SK-N-SH treated with all-trans-retinoic acid at 6 μM for 48 hours (cell line): ENCODE results near the gene GXYLT2.

Experiments
- ATAC-seq: fragments of 200-7000 bp; cut with Tn5 transposase; 3 replicates; pipeline ENCODE4 v1.9.1; 2020; ENCODE audit warnings: mild to moderate bottlenecking, moderate library complexity
- ARNTL ChIP-seq: fragments of 450-650 bp; formaldehyde crosslinking; IDR thresholded peaks from 2 replicates; pipeline ENCODE4 v1.5.0; 2020; ENCODE audit warnings: low read depth, mild to moderate bottlenecking, moderate library complexity, borderline replicate concordance
- CSDC2 ChIP-seq: fragments of 250-450 bp; sonication (Bioruptor Pico); IDR thresholded peaks from 2 replicates; pipeline ENCODE4 v1.5.0; 2020; ENCODE audit warnings: mild to moderate bottlenecking, moderate library complexity
- ESRRG ChIP-seq: fragments of 250-450 bp; sonication (Bioruptor Pico); IDR thresholded peaks from 2 replicates; pipeline ENCODE4 v1.6.1; 2021; ENCODE audit warnings: mild to moderate bottlenecking
- GLIS3 ChIP-seq: fragments of 250-450 bp; sonication (Bioruptor Pico); IDR thresholded peaks from 2 replicates; pipeline ENCODE4 v1.5.0; 2020; ENCODE audit warnings: mild to moderate bottlenecking, moderate library complexity
- ISL1 ChIP-seq: fragments of 250-450 bp; sonication (Bioruptor Pico); IDR thresholded peaks from 2 replicates; pipeline ENCODE4 v2.1.2; 2022; ENCODE audit warnings: mild to moderate bottlenecking, moderate library complexity
- OSR1 ChIP-seq: fragments of 250-450 bp; sonication (Bioruptor Pico); IDR thresholded peaks from 2 replicates; pipeline ENCODE4 v1.8.0; 2022; ENCODE audit warnings: moderate library complexity, mild to moderate bottlenecking, inconsistent platforms
- PPARA ChIP-seq: fragments of 250-450 bp; sonication (Bioruptor Pico); IDR thresholded peaks from 2 replicates; pipeline ENCODE4 v1.5.0; 2020; ENCODE audit warnings: mild to moderate bottlenecking, borderline replicate concordance
- RARB ChIP-seq: fragments of 250-450 bp; sonication (Bioruptor Pico); IDR thresholded peaks from 2 replicates; pipeline ENCODE4 v1.8.0; 2021; ENCODE audit warnings: mild to moderate bottlenecking, moderate library complexity
- SNAI2 ChIP-seq: fragments of 250-450 bp; sonication (Bioruptor Pico); IDR thresholded peaks from 2 replicates; pipeline ENCODE4 v1.5.0; 2020; ENCODE audit warnings: mild to moderate bottlenecking, moderate library complexity
- TCF4 ChIP-seq: fragments of 250-450 bp; sonication (Bioruptor Pico); IDR thresholded peaks from 2 replicates; pipeline ENCODE4 v1.8.0; 2021; ENCODE audit warnings: mild to moderate bottlenecking, moderate library complexity, borderline replicate concordance
- TOX ChIP-seq: fragments of 250-450 bp; sonication (Bioruptor Pico); IDR thresholded peaks from 2 replicates; pipeline ENCODE4 v1.8.0; 2021; ENCODE audit warnings: mild to moderate bottlenecking, moderate library complexity, borderline replicate concordance
- ZFP3 ChIP-seq: fragments of 250-450 bp; sonication (Bioruptor Pico); IDR thresholded peaks from 2 replicates; pipeline ENCODE4 v1.5.0; 2020; ENCODE audit warnings: mild to moderate bottlenecking, moderate library complexity
- ZFP30 ChIP-seq: fragments of 450-650 bp; formaldehyde crosslinking; IDR thresholded peaks from 2 replicates; pipeline ENCODE4 v1.5.0; 2022; ENCODE audit warnings: mild to moderate bottlenecking, moderate library complexity
- ZNF565 ChIP-seq: fragments of 450-650 bp; formaldehyde crosslinking; conservative IDR thresholded peaks from 2 replicates; pipeline ENCODE4 v1.5.0; 2020; ENCODE audit warnings: low read depth, mild to moderate bottlenecking, moderate library complexity
- ZNF70 ChIP-seq: fragments of 450-650 bp; formaldehyde crosslinking; IDR thresholded peaks from 2 replicates; pipeline ENCODE4 v1.5.0; 2020; ENCODE audit warnings: mild to moderate bottlenecking, moderate library complexity
- ZNF8 ChIP-seq: fragments of 450-650 bp; formaldehyde crosslinking; IDR thresholded peaks from 2 replicates; pipeline ENCODE4 v1.5.0; 2020; ENCODE audit warnings: mild to moderate bottlenecking, moderate library complexity
- TF ChIP-seq, protein P1 (sequence below): fragments of 250-450 bp; sonication (Bioruptor Pico); IDR thresholded peaks from 2 replicates; pipeline ENCODE4 v1.5.1; 2021; ENCODE audit warnings: mild to moderate bottlenecking, moderate library complexity
- TF ChIP-seq, protein P2 (sequence below): fragments of 250-450 bp; sonication (Bioruptor Pico); IDR thresholded peaks from 2 replicates; pipeline ENCODE4 v1.5.1; 2020; ENCODE audit warnings: low read depth, mild to moderate bottlenecking, moderate library complexity
- TF ChIP-seq, protein P3 (sequence below): fragments of 250-450 bp; sonication (Bioruptor Pico); IDR thresholded peaks from 2 replicates; pipeline ENCODE4 v1.8.0; 2021; ENCODE audit warnings: low read depth, mild to moderate bottlenecking, moderate library complexity, borderline replicate concordance
- TF ChIP-seq, protein P4 (sequence below): fragments of 250-450 bp; sonication (Bioruptor Pico); IDR thresholded peaks from 2 replicates; pipeline ENCODE4 v1.8.0; 2020; ENCODE audit warnings: mild to moderate bottlenecking, moderate library complexity, borderline replicate concordance
- TF ChIP-seq, protein P5 (sequence below): fragments of 250-450 bp; sonication (Bioruptor Pico); IDR thresholded peaks from 2 replicates; pipeline ENCODE4 v1.5.0; 2020; ENCODE audit warnings: mild to moderate bottlenecking, moderate library complexity

The GXYLT2 gene

GRCh38 chr3:72901840-72902239, 14.0 kb downstream of the GXYLT2 start:
- ATAC-seq, result no peak
- TF ChIP-seq ARNTL (CRISPR knock-in tag) (no peak), TOX (no peak), CSDC2 (no peak), ZNF8 (CRISPR knock-in tag) (peak; percentile 86)
- TF ChIP-seq, protein P1, sequence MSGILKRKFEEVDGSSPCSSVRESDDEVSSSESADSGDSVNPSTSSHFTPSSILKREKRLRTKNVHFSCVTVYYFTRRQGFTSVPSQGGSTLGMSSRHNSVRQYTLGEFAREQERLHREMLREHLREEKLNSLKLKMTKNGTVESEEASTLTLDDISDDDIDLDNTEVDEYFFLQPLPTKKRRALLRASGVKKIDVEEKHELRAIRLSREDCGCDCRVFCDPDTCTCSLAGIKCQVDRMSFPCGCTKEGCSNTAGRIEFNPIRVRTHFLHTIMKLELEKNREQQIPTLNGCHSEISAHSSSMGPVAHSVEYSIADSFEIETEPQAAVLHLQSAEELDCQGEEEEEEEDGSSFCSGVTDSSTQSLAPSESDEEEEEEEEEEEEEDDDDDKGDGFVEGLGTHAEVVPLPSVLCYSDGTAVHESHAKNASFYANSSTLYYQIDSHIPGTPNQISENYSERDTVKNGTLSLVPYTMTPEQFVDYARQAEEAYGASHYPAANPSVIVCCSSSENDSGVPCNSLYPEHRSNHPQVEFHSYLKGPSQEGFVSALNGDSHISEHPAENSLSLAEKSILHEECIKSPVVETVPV, result no peak
- TF ChIP-seq, all 23 proteins: peak for 1

GRCh38 chr3:72903004-72903403, 15.2 kb downstream of the GXYLT2 start:
- ATAC-seq, result peak; percentile 51

GRCh38 chr3:72904163-72904562, 16.3 kb downstream of the GXYLT2 start:
- no peak for ATAC-seq
- TF ChIP-seq ZFP30 (CRISPR knock-in tag), result no peak
- no peak for TF ChIP-seq OSR1 (CRISPR knock-in tag)
- no peak for TF ChIP-seq TCF4
- TF ChIP-seq ZNF565, result no peak
- no peak for TF ChIP-seq ZFP3 (CRISPR knock-in tag)
- TF ChIP-seq ESRRG (CRISPR knock-in tag), result no peak
- TF ChIP-seq TOX, result no peak
- no peak for TF ChIP-seq PPARA (CRISPR knock-in tag)
- TF ChIP-seq, protein P2, sequence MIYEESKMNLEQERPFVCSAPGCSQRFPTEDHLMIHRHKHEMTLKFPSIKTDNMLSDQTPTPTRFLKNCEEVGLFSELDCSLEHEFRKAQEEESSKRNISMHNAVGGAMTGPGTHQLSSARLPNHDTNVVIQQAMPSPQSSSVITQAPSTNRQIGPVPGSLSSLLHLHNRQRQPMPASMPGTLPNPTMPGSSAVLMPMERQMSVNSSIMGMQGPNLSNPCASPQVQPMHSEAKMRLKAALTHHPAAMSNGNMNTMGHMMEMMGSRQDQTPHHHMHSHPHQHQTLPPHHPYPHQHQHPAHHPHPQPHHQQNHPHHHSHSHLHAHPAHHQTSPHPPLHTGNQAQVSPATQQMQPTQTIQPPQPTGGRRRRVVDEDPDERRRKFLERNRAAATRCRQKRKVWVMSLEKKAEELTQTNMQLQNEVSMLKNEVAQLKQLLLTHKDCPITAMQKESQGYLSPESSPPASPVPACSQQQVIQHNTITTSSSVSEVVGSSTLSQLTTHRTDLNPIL (CRISPR knock-in tag), result no peak
- no peak for TF ChIP-seq SNAI2
- TF ChIP-seq ZNF8 (CRISPR knock-in tag), result no peak
- TF ChIP-seq, protein P3, sequence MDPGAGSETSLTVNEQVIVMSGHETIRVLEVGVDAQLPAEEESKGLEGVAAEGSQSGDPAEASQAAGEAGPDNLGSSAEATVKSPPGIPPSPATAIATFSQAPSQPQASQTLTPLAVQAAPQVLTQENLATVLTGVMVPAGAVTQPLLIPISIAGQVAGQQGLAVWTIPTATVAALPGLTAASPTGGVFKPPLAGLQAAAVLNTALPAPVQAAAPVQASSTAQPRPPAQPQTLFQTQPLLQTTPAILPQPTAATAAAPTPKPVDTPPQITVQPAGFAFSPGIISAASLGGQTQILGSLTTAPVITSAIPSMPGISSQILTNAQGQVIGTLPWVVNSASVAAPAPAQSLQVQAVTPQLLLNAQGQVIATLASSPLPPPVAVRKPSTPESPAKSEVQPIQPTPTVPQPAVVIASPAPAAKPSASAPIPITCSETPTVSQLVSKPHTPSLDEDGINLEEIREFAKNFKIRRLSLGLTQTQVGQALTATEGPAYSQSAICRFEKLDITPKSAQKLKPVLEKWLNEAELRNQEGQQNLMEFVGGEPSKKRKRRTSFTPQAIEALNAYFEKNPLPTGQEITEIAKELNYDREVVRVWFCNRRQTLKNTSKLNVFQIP, result no peak
- TF ChIP-seq, all 23 proteins: peak for 0

More at GRCh38 chr3:72903004-72903403, 15.2 kb downstream of the GXYLT2 start:
- TF ChIP-seq RARB (CRISPR knock-in tag) (no peak), ZNF8 (CRISPR knock-in tag) (no peak), TCF4 (no peak), ISL1 (CRISPR knock-in tag) (no peak), PPARA (CRISPR knock-in tag) (no peak)
- TF ChIP-seq, protein P4, sequence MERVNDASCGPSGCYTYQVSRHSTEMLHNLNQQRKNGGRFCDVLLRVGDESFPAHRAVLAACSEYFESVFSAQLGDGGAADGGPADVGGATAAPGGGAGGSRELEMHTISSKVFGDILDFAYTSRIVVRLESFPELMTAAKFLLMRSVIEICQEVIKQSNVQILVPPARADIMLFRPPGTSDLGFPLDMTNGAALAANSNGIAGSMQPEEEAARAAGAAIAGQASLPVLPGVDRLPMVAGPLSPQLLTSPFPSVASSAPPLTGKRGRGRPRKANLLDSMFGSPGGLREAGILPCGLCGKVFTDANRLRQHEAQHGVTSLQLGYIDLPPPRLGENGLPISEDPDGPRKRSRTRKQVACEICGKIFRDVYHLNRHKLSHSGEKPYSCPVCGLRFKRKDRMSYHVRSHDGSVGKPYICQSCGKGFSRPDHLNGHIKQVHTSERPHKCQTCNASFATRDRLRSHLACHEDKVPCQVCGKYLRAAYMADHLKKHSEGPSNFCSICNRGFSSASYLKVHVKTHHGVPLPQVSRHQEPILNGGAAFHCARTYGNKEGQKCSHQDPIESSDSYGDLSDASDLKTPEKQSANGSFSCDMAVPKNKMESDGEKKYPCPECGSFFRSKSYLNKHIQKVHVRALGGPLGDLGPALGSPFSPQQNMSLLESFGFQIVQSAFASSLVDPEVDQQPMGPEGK (CRISPR knock-in tag), result no peak
- TF ChIP-seq, protein P2 (CRISPR knock-in tag), result no peak

GRCh38 chr3:72906154-72906553, 18.3 kb downstream of the GXYLT2 start:
- no peak for ATAC-seq
- no peak for TF ChIP-seq RARB (CRISPR knock-in tag)
- TF ChIP-seq CSDC2, result no peak
- no peak for TF ChIP-seq ESRRG (CRISPR knock-in tag)
- TF ChIP-seq, protein P5, sequence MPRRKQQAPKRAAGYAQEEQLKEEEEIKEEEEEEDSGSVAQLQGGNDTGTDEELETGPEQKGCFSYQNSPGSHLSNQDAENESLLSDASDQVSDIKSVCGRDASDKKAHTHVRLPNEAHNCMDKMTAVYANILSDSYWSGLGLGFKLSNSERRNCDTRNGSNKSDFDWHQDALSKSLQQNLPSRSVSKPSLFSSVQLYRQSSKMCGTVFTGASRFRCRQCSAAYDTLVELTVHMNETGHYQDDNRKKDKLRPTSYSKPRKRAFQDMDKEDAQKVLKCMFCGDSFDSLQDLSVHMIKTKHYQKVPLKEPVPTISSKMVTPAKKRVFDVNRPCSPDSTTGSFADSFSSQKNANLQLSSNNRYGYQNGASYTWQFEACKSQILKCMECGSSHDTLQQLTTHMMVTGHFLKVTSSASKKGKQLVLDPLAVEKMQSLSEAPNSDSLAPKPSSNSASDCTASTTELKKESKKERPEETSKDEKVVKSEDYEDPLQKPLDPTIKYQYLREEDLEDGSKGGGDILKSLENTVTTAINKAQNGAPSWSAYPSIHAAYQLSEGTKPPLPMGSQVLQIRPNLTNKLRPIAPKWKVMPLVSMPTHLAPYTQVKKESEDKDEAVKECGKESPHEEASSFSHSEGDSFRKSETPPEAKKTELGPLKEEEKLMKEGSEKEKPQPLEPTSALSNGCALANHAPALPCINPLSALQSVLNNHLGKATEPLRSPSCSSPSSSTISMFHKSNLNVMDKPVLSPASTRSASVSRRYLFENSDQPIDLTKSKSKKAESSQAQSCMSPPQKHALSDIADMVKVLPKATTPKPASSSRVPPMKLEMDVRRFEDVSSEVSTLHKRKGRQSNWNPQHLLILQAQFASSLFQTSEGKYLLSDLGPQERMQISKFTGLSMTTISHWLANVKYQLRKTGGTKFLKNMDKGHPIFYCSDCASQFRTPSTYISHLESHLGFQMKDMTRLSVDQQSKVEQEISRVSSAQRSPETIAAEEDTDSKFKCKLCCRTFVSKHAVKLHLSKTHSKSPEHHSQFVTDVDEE, result no peak
- no peak for TF ChIP-seq PPARA (CRISPR knock-in tag)
- no peak for TF ChIP-seq SNAI2
- no peak for TF ChIP-seq OSR1 (CRISPR knock-in tag)
- no peak for TF ChIP-seq TCF4
- TF ChIP-seq, protein P4 (CRISPR knock-in tag), result no peak
- TF ChIP-seq ZNF8 (CRISPR knock-in tag), result no peak
- TF ChIP-seq GLIS3 (CRISPR knock-in tag), result no peak
- TF ChIP-seq ZNF70 (CRISPR knock-in tag), result no peak
- TF ChIP-seq, protein P3, result no peak
- TF ChIP-seq TOX, result no peak
- TF ChIP-seq ZFP3 (CRISPR knock-in tag), result no peak
